Measurements from ENCODE around the gene STAG1.

GRCh38 chr3:136653628-136654027 is 98.5 kb downstream of the STAG1 start:
- TF ChIP-seq CTCF (IDR thresholded peaks at IDR 0.05), result no peak
- TF ChIP-seq POLR2A (IDR thresholded peaks at IDR 0.05), result no peak
- no peak for TF ChIP-seq POLR2AphosphoS5 (IDR thresholded peaks at IDR 0.05; ENCODE audit: insufficient read depth in 1 of 2, low read depth in 1 of 2)

Measured in vagina (tissue), 2 donors.